Measurements from ENCODE around the gene CRAT. TPM values are rescaled to one million over a fixed set of nuclear protein-coding genes. Genes with fewer than 3 reads are reported as not detected.

The CRAT gene
- total RNA-seq (2014; rRNA removed; shearing (Covaris generic)), result 21.2 and 31.1 TPM in 2 replicates

GRCh38 chr9:129110740-129111527 is at the start of gene CRAT, which contains the start of gene PTPA:
Gene CRAT (minus strand): TSS chr9:129110793. CDS start chr9:129110509, 284 bp downstream.
Gene PTPA (plus strand): TSS chr9:129111415. CDS start chr9:129111601, 186 bp downstream.

GRCh38 chr9:129080601-129081387 is 29.8 kb downstream of the CRAT start, which contains the start of gene DOLPP1:
Gene DOLPP1 (plus strand): TSS chr9:129081111. CDS start chr9:129081132, 21 bp downstream.

Other genes starting within 250 kb of the CRAT start
- 11.1 and 13.8 TPM in 2 replicates for gene KYAT1, start 228.8 kb downstream of the CRAT start, total RNA-seq (2014; rRNA removed; shearing (Covaris generic))
- 38.5 and 42.1 TPM in 2 replicates for gene LRRC8A, start 228.7 kb downstream of the CRAT start, total RNA-seq (2014; rRNA removed; shearing (Covaris generic))
- gene PHYHD1, start 189.8 kb downstream of the CRAT start, total RNA-seq (2014; rRNA removed; shearing (Covaris generic)), result not detected in 2 replicates
- 15.7 and 19.6 TPM in 2 replicates for gene DOLK, start 163.2 kb downstream of the CRAT start, total RNA-seq (2014; rRNA removed; shearing (Covaris generic))
- gene NUP188, start 163.1 kb downstream of the CRAT start, total RNA-seq (2014; rRNA removed; shearing (Covaris generic)), result 56.5 and 64.3 TPM in 2 replicates
- 53.9 and 63.8 TPM in 2 replicates for gene SH3GLB2, start 82.5 kb downstream of the CRAT start, total RNA-seq (2014; rRNA removed; shearing (Covaris generic))
- gene MIGA2, start 74.2 kb downstream of the CRAT start, total RNA-seq (2014; rRNA removed; shearing (Covaris generic)), result 23.6 and 30.1 TPM in 2 replicates
- gene DOLPP1, start 29.7 kb downstream of the CRAT start, total RNA-seq (2014; rRNA removed; shearing (Covaris generic)), result 20.6 and 28.8 TPM in 2 replicates
- 151 and 163 TPM in 2 replicates for gene PTPA, start 622 bp upstream of the CRAT start, total RNA-seq (2014; rRNA removed; shearing (Covaris generic))
- gene IER5L, start 67.5 kb upstream of the CRAT start, total RNA-seq (2014; rRNA removed; shearing (Covaris generic)), result 45.8 and 60.8 TPM in 2 replicates